Measurements from ENCODE around the gene TSPAN12.

- TF ChIP-seq CTCF (IDR thresholded peaks at IDR 0.05) (no peak), POLR2AphosphoS5 (IDR thresholded peaks at IDR 0.05; ENCODE audit: low read depth, low read length) (no peak), REST (IDR thresholded peaks at IDR 0.05; ENCODE audit: insufficient read depth in 1 of 2, low read depth in 2 of 2, low read length in 1 of 2) (no peak)
These were observed 19.8 kb upstream of the TSPAN12 start for GRCh38 chr7:120877701-120878100.
